ENCODE measurements around the gene GLP1R. TPM values are rescaled to one million over a fixed set of nuclear protein-coding genes. Genes with fewer than 3 reads are reported as not detected.
"Not testable (repeated sequence)": the region's sequence is repeated elsewhere in the genome, so short reads cannot be mapped to it uniquely, and the experiment has no call there.

GLP1R gene
- total RNA-seq, 1 experiment from 2014 or later, result not detected

DNA sequence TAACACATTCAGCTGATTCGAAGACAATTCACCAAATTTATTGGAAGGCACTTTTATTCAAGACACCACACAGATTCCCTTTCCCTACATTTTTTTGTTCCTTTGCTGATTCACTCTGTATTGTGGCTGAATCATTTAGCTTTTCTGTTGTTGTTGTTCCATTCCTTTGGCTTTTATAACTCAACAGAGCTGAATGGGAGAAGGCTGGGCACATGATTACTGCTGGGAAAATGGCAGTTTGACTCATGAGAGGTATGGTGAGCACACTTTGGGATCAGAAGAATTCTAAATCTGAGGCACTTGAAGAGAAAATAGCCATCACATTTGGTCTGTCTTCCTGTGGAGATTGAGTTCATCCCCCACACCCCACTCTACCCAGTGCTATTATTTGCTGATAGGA, 82.1 kb downstream of the GLP1R start:
- CTCF ChIA-PET, result no interaction called here
- DNase-seq (no peak), ATAC-seq (no peak)
- H3K9me3 ChIP-seq (ENCODE audit: low read length), result no peaks in the 10 kb centered on the region
- TF ChIP-seq EZH2phosphoT487 (IDR thresholded peaks at IDR 0.05; ENCODE audit: borderline replicate concordance, low read length) (no peak), EZH2 (IDR thresholded peaks at IDR 0.05; ENCODE audit: low read length, unreplicated experiment) (no peak)
- TF ChIP-seq, protein P1, sequence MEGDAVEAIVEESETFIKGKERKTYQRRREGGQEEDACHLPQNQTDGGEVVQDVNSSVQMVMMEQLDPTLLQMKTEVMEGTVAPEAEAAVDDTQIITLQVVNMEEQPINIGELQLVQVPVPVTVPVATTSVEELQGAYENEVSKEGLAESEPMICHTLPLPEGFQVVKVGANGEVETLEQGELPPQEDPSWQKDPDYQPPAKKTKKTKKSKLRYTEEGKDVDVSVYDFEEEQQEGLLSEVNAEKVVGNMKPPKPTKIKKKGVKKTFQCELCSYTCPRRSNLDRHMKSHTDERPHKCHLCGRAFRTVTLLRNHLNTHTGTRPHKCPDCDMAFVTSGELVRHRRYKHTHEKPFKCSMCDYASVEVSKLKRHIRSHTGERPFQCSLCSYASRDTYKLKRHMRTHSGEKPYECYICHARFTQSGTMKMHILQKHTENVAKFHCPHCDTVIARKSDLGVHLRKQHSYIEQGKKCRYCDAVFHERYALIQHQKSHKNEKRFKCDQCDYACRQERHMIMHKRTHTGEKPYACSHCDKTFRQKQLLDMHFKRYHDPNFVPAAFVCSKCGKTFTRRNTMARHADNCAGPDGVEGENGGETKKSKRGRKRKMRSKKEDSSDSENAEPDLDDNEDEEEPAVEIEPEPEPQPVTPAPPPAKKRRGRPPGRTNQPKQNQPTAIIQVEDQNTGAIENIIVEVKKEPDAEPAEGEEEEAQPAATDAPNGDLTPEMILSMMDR (conservative IDR thresholded peaks at IDR 0.05; ENCODE audit: low read depth, low read length), result no peak
- peaks cover 15% of the 10 kb centered on the region; the same call in 1 of the 2 replicates for H3K27me3 ChIP-seq (ENCODE audit: low read length)
- intact Hi-C loops (cut with micrococcal nuclease), result no loop called here
- no TSS peak for BruUV-seq (replicated peaks)
- H3K4me2 ChIP-seq (ENCODE audit: low read length), result no peak overlapping the region
- no peaks in the 10 kb centered on the region for H3K4me1 ChIP-seq (ENCODE audit: insufficient read depth, low read length)
- H3K9ac ChIP-seq (ENCODE audit: low read length), result no peak overlapping the region
- H3K9me2 ChIP-seq (replicated peaks; ENCODE audit: low read length), result no peaks in the 10 kb centered on the region
- no peak overlapping the region for H3K4me3 ChIP-seq (ENCODE audit: low read length)
- no peaks in the 10 kb centered on the region for H3K36me3 ChIP-seq (ENCODE audit: low read depth, low read length)
- POLR2A ChIA-PET (ENCODE audit: unreplicated experiment), result no interaction called here
- no peaks in the 10 kb centered on the region for H4K20me1 ChIP-seq (ENCODE audit: low read length)
- H3K27ac ChIP-seq (ENCODE audit: low read length), result no peak overlapping the region
- H3F3A ChIP-seq (ENCODE audit: low read length, unreplicated experiment), result no peaks in the 10 kb centered on the region
- H3K79me2 ChIP-seq (ENCODE audit: low read length), result no peaks in the 10 kb centered on the region
- H2AFZ ChIP-seq (ENCODE audit: low read length), result no peak overlapping the region

DNA sequence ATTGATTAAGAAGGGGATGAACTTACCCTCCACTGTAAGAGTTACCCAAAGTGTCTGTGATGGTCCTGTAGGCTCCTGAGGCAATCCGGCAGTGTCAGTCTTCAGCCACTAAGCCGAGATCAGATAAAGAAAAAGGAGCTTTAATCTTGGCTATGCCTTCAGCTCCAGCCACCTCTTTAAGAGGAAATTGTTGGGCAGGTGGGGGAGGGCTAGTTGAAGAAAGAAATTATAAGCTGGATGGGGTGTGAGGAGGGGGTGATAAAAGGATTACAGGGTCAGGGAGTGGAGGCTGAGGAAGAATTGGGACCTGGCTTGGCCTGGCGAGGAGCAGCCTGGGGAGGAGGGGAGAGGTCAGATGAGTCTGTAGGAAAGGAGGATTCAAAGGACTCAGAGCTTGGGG, 86.2 kb downstream of the GLP1R start:
- H3K27ac ChIP-seq (ENCODE audit: low read length); BruUV-seq (replicated peaks); H3K9ac ChIP-seq (ENCODE audit: low read length); H3K4me1 ChIP-seq (ENCODE audit: insufficient read depth, low read length); CTCF ChIA-PET; intact Hi-C loops (cut with micrococcal nuclease); DNase-seq; H3K9me2 ChIP-seq (replicated peaks; ENCODE audit: low read length); H3F3A ChIP-seq (ENCODE audit: low read length, unreplicated experiment); H3K79me2 ChIP-seq (ENCODE audit: low read length); H3K9me3 ChIP-seq (ENCODE audit: low read length); H3K4me2 ChIP-seq (ENCODE audit: low read length); H3K36me3 ChIP-seq (ENCODE audit: low read depth, low read length); H4K20me1 ChIP-seq (ENCODE audit: low read length); H3K4me3 ChIP-seq (ENCODE audit: low read length); POLR2A ChIA-PET (ENCODE audit: unreplicated experiment); ATAC-seq; H2AFZ ChIP-seq (ENCODE audit: low read length): not testable (repeated sequence)
- peaks cover 20% of the 10 kb centered on the region for H3K27me3 ChIP-seq (ENCODE audit: low read length)

DNA sequence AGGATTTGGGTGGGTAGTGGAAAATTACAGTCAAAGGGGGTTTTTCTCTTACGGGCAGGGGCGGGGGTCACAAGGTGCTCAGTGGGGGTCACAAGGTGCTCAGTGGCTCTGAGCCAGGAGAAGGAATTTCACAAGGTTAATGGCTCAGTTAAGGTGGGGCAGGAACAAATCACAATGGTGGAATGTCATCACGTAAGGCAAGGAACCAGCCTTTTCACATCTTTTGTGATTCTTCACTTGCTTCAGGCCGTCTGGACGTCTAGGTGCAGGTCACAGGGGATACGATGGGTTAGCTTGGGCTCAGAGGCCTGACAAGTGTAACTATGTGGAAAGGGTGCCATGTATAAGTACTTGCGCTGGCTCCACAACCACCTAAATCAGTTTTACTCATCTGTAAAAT, 87.6 kb downstream of the GLP1R start:
- H3K36me3 ChIP-seq (ENCODE audit: low read depth, low read length); POLR2A ChIA-PET (ENCODE audit: unreplicated experiment); intact Hi-C loops (cut with micrococcal nuclease); CTCF ChIA-PET; H3K4me1 ChIP-seq (ENCODE audit: insufficient read depth, low read length); H3K4me3 ChIP-seq (ENCODE audit: low read length); H3K9me3 ChIP-seq (ENCODE audit: low read length); H3K4me2 ChIP-seq (ENCODE audit: low read length); H2AFZ ChIP-seq (ENCODE audit: low read length); H3F3A ChIP-seq (ENCODE audit: low read length, unreplicated experiment); H3K27ac ChIP-seq (ENCODE audit: low read length); H3K9ac ChIP-seq (ENCODE audit: low read length); ATAC-seq; BruUV-seq (replicated peaks); DNase-seq; H3K9me2 ChIP-seq (replicated peaks; ENCODE audit: low read length); H4K20me1 ChIP-seq (ENCODE audit: low read length); H3K79me2 ChIP-seq (ENCODE audit: low read length): not testable (repeated sequence)
- peaks cover 23% of the 10 kb centered on the region for H3K27me3 ChIP-seq (ENCODE audit: low read length)

- Histone ChIP-seq H3K9me2 (replicated peaks; ENCODE audit: low read length) (no peaks in the 10 kb centered on the region), H3K4me3 (ENCODE audit: low read length) (no peak overlapping the region), H3K9ac (ENCODE audit: low read length) (no peak overlapping the region), H3K36me3 (ENCODE audit: low read depth, low read length) (no peaks in the 10 kb centered on the region), H3K4me1 (ENCODE audit: insufficient read depth, low read length) (no peaks in the 10 kb centered on the region), H3K27me3 (ENCODE audit: low read length) (peaks cover 30% of the 10 kb centered on the region), H3K4me2 (ENCODE audit: low read length) (no peak overlapping the region), H3K79me2 (ENCODE audit: low read length) (no peaks in the 10 kb centered on the region), H3F3A (ENCODE audit: low read length, unreplicated experiment) (no peaks in the 10 kb centered on the region), H3K27ac (ENCODE audit: low read length) (no peak overlapping the region), H3K9me3 (ENCODE audit: low read length) (no peaks in the 10 kb centered on the region), H2AFZ (ENCODE audit: low read length) (no peak overlapping the region), H4K20me1 (ENCODE audit: low read length) (no peaks in the 10 kb centered on the region)
- no peak for TF ChIP-seq EZH2 (IDR thresholded peaks at IDR 0.05; ENCODE audit: low read length, unreplicated experiment)
- TF ChIP-seq EZH2phosphoT487 (IDR thresholded peaks at IDR 0.05; ENCODE audit: borderline replicate concordance, low read length), result no peak
- TF ChIP-seq, protein P1 (conservative IDR thresholded peaks at IDR 0.05; ENCODE audit: low read depth, low read length), result no peak
- POLR2A ChIA-PET (ENCODE audit: unreplicated experiment), result no interaction called here
- DNase-seq, result peak; percentile 66
- intact Hi-C loops (cut with micrococcal nuclease), result no loop called here
- BruUV-seq (replicated peaks), result no TSS peak
- CTCF ChIA-PET, result no interaction called here
- ATAC-seq, result no peak
Measured at GRCh38 chr6:39137245-39137644, 88.7 kb downstream of the GLP1R start.
